Measurements from ENCODE around the gene RNASE7.
"Not testable (repeated sequence)": the region's sequence is repeated elsewhere in the genome, so short reads cannot be mapped to it uniquely, and the experiment has no call there.

RNASE7 gene

DNA sequence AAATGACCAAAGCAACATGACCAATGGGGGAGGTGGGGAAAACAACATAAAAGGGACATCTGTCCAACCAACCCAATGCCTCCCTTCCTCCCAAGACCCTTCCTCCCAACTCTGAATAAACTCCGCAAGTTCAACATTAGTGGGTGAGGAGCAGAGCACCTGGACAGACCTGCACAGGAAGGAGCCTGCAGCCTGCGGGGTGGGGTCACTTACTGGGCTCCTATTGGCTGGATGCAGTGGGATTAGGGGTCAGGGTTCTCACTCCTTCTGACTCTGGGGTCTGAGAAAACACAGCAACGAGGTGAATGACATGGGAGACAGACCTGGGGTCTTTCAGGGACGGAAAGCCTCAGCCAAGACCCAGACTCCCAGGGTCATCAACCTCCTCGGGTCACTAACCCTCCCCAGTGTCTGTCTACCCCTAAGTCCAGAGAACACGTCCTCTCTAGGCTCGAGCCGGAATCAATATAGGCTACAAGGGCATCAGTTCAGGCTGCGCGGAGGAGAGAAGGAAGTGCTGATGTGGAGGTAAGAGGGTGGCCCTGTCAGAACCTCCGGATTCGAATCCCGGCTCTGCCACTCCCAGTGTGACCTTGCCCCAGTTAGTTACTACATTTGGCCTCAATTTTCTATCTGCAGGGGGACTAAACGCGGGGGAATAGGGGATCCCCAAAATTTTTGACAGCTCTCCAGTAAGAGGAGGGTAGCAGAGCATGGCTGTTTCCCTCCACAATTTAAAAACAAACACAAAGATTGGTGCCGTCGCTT, 18.2 kb upstream of the RNASE7 start:
- no peak for DNase-seq (ENCODE audit: low spot score)

DNA sequence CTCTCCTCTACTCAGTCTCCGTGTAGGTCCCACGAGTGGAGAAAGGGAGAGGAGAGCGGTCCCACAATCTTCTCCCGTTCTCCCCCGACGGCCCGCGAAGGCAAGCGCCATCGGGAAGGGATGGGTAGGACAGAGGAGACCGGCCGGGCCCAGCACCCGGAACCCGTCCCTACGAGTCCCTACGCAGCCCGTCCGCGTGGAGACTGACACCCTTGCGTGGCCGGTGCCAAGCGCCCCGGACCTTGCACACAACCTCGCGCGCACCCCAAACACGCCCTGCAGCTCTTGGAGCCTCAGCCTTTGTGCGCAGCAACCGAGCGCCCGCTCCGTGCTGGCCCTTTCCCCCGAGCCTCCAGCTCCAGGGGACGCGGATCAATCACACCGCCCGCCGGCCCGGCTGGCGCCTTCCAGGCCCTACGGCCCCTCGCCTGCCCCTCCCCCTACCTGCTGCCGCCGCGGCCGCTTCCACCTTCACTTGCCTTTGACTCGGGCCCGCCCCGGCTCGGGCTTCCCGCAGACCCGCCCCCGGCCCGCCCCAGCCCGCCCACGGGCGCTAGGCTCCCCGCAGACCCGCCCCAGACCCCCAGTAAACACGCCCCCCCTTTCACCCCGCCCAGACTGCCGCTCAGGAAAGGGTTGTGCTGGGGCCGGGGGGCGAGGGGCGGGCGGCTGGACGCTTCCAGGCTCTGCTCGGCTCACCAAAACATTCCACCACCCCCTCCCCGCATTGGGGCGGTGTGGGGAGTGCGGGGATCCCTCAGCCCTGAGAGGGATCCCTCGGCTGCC, 17.4 kb upstream of the RNASE7 start, which contains the start of gene NDRG2:
Gene NDRG2, minus strand, starts transcription at position 477 of the 786 bp plus-strand sequence. CDS start 1,746 bp downstream, outside the sequence.
- DNase-seq (ENCODE audit: low spot score): no peak

DNA sequence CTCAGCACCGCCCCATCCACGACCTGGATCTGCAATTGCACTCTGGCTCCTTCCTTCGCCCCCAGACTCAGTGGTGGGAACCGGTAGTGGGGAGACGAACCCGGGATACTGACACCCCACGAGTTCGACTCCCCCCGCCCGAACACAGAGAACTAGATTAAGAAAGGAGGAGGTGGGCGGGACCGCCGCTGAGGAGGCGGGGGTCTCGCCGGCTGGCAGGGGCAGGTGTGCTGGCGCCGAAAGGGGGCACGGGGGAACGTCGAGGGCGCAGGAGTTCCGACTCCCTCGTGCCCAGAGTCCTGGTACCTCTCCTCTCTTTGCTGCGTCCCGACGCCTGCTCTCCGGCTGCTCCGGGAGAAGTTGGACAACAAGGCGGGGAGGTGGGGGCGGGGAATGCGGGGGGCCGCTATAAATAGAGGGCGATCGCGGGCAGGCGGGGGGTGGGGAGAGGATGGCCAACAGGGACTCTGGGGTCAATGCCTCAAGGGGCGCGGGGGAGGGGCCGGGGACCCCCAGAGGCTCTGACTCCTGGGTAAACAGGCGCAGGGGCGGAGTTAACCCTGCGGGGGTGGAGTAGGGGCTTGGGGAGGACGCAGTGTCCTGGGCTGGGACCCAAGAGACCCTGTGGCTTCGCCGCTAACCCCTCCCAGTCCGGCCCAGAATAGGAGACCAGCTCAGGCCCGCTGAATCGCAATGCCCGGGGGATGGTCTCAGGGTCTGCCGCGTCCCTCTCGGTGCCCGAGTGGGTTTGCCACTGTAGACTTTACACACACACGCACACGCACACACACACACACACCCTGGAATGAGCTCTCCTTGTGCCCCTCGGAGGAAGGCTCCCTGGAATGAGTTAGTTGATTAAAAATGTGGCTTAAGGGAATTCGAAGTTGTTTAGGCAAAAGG, 16.5 kb upstream of the RNASE7 start:
- no peak for DNase-seq (ENCODE audit: low spot score)

DNA sequence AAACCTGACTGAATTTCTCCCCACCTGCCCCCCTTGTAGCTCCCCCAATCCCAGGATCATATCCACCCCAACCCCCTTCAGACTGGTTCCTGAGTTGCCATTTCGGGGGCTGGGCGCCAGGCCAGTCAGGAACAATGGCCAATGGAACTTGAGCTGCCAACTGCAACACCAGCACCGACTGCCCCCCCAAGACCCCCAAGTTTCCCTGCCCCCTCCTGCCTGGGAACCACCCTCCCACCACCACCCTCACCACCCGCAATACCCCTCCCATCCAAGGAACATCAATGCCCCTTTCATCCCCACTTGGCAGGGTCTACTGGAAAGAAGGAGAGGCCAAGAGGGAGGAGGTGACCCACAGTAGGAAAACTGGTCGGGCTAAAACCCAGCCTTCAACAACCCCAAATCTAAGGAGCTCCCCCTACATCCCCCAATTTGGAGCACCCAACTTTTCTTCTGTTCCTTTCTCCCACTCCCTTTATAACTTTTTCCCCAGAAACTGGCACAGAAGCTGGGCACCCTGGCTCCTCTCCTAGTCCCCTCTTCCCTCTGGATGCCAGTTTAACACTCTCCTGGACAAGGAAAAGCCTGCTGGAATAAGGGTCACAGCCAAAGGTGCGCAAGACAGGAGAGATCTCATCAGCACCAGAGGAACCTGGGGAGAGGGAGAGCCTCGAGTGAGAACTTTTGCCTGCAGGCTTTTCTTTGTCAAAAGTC, 15.7 kb upstream of the RNASE7 start:
- no peak for DNase-seq (ENCODE audit: low spot score)

DNA sequence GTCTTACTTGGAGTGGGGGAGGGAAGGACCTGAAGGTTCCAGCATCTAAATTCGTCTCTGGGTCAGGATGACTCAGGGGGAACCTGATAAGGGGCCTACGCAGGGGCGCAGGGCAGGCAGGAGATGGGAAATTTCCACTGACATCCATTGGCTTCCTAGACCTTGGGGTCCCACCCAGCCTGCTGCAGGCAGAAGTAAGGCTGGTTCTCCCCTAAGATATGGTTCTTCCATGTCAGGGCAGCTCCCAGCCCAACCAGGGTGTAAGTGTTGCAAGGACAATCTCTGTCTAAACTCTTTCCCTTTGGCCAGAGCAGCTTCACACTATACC, 15.2 kb upstream of the RNASE7 start:
- DNase-seq (ENCODE audit: low spot score): no peak

DNA sequence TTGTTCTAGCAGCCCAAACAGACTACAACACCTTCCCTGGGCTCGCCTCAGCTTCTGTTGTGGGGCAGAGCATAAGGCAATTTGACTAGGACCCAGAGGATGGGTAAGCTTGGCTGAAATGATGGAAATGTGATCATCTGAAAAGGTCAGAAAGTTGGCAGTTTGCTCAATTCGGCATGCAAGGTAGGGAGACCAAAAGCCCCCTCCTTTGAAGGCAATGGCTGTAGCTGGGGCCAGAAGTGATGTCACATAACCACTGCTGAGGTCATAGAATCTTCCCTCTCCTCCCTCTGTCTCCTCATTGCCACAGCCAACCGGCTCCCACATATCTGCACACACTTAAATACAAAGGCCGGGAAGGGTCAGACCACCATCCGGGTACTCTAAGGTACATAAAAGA, 12.2 kb upstream of the RNASE7 start, which contains the start of gene TPPP2:
Gene TPPP2, plus strand, starts transcription at position 301 of the 400 bp plus-strand sequence. CDS start 365 bp downstream, outside the sequence.
- DNase-seq (ENCODE audit: low spot score): no peak

DNA sequence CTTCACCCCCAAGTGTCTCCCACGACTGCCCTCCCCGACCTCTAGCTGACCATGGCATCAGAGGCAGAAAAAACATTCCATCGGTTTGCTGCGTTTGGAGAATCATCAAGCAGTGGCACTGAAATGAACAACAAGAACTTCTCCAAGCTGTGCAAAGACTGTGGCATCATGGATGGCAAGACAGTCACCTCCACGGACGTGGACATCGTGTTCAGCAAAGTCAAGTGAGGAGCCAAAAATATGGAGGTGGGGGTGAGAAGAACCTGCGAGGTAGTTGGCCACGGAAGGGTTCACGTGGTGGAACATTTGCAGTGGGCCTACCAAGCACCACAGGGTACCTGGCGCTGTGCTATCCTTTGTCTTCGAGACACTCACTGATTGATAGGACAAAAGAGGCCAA, 11.6 kb upstream of the RNASE7 start:
- DNase-seq (ENCODE audit: low spot score): no peak

DNA sequence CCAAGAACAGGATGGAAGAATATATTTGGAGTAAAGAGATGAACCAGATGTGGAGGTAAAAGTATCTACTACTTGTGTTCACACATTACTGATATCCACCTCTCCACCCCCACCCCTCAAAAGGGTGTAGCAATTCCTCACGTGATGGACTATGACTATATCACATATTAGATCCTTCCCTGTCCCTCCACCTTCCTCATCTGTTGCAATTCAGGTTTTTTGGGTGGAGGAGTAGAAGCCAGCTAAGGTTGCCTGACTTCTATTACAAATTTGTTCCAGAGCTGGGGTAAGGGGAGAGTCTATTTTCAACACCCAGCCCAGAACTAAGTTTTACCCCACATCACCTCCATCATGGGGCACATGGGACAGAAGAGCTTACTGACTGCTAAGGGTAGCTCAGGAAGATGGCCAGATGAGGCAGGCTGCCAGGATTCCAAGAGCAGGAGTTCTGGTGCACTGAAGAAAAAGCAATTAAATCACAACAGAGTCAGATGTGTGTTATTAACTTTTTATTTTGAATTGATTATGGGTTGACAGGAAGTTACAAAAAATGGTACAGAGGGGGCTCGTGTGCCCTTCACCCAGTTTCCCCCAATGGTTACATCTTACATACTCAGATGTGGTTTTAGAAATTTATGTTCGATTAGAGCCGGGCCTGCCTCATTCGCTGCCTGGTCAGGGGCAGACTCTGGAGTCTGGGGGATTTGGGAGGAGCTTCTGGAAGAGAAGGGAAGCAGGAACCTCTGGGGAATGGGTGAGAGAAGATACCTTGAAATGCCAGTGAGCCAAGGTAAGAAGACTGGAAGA, 9.6 kb upstream of the RNASE7 start:
- no peak for DNase-seq (ENCODE audit: low spot score)

DNA sequence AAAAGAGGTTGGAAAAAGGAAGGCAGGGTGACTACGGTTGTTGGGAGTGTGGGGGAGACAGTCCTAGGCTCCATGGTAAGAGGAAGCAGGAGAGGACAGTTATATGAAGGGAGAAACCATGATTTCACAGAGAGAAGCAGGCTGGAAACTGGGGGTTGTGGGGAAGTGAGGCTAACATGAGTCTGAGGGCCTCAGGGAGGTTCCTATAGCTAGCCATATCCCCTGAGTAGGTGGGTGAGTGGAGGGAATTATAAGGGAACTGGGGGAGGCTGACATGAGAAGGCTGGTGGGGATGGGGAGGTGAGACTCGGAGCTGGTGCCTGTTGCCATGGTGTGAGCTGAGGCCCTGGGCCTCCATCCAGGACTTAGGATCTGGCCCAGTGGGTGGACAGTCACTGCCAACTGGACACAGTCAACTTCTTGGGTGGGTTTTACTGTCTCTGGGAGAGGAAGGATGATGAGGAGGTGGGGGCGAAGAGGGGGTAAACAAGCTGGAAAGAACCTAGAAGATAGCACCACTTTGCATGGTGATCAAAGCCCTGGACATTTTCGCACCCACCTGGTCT, 8.9 kb upstream of the RNASE7 start:
- DNase-seq (ENCODE audit: low spot score): no peak

DNA sequence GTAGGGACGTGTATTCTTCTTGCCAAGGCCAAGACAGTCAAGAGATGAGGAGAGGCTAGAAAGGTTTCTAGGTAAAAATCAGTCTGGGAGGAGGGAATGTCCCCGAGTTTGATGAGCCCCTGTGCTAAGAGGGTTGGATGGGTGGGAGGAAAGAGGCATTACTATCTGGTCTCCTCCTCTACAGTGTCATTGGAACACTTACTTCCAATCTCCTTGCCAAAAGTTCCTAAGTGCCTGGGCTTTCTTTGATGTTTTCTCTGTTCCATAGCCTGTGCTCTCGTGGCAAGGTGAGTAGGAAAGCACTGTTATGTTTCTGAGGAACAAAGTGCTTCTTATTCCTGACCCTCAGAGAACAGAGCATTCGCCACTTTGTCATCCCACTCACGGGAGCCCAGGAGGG, 7.5 kb upstream of the RNASE7 start, which contains the start of gene RNASE13:
Gene RNASE13, minus strand, starts transcription at position 101 of the 400 bp plus-strand sequence. CDS start 519 bp downstream, outside the sequence.
- no peak for DNase-seq (ENCODE audit: low spot score)

DNA sequence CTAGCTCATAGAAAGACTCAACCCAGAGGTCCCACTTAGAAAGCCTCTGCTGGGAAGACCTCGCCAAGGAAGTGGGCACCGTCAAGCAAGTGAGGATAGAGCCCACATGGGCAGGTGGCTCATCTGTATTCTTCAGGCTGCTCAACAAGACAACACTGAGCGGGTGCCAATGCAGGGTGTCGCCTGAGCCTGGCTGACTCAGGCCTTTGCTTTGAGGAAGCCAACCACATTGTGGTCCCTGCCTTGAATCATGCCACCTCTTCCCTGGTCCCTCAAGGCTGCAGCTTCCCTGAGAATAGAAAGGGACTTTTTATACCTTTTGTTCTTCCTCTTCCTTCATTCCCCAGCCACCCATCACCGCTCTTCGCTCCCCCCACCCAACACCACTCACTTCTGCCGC, 5.4 kb upstream of the RNASE7 start:
- DNase-seq (ENCODE audit: low spot score): no peak

DNA sequence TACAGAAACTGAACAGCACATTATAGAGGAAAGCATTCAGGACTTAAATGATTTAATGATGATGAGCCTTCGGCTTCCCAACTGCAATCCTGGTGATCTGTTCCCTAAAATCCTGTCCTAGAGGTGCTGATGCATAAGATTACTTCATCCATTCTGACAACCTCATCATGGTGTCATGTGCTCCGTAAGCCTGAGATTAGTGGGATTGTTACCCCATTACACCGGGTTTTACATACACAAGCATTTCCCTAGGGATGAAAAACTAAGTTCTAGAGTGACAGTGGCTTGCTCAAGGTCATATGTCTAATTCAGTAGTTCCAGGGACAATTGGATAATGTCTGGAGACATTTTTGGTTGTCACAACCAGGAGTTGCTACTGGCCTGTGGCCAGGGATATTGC, 5.0 kb upstream of the RNASE7 start:
- no peak for DNase-seq (ENCODE audit: low spot score)

DNA sequence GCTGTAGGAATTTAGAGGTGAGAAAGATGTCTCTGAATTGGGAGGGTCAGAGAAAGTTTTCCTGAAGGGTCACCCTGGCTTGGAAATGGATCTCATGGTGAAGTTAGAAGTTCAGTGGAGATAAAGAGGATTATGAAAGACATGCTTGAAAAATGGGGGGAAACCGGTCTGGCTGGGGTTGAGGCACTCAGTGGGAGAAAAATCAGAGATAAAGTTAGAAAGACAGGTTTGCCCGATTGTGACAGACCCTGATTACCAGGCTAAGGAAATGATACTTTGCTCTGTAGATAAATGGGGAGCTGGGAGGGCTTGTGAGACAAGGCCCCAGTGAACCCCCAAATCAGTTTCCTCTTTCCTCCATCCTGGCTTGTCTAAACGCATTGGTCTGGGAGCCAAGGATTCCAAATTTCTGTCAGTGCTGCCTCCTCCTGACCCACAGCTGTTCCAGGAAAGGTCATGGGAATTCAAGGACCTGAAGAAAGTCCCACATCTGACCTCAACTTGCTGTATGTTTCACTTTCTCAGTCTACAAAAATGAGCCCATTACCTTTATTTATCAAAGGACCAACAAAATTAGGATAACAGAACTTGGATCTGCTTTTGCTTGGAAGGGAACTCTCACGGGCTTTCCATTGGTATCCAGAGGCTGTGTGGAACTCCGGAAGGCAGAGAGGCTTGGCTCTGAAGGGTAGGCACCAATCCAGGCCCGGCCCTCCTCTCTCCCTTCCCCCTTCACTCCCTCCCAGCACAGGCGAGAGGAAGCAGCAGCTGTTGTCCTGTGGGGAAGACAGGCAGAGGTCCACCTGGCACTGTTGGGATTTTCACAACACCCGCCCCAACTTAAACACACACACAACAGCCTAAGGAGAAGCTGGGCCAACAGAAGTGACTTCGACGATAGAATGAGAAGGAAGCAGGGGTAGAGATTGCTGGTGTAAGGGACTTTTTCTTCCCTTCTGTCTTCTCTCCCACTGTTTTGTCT, 3.4 kb upstream of the RNASE7 start:
- no peak for DNase-seq (ENCODE audit: low spot score)

DNA sequence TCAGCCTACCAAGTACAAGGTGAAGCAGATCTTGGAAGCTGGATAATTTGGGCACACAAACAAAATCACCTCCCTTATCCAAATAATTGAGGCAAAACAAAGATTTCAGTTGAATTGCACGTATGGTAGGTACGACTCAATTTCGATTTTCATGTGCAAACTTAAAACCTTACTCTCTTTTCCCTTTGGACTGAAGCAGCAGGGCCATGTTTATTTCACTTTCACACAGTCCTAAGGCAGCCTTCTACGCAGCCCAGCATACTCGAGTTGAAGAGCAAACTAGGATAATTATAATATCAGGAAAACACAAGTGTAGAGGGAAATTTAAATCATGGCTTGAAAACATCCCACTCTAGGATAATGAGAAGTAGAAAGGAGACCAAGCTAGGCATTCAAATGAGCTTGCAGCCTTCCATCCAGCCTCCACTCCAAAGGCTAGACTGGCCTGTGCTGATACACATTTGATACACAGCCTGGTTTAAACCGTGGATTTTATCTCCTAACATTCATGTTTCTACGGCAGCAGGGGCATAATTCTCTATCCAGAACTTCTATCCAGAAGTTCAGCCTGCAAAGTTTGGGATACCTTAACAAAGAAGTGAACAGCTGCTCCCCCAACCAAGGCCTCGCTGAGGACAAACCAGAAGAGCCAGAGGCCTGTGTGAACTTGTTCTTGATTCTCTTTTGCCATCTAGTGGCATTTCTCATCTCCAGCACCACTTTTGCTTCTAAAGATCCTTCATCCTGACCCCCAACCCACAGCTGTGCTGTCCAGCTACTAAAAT, 2.4 kb upstream of the RNASE7 start:
- no peak for DNase-seq (ENCODE audit: low spot score)

DNA sequence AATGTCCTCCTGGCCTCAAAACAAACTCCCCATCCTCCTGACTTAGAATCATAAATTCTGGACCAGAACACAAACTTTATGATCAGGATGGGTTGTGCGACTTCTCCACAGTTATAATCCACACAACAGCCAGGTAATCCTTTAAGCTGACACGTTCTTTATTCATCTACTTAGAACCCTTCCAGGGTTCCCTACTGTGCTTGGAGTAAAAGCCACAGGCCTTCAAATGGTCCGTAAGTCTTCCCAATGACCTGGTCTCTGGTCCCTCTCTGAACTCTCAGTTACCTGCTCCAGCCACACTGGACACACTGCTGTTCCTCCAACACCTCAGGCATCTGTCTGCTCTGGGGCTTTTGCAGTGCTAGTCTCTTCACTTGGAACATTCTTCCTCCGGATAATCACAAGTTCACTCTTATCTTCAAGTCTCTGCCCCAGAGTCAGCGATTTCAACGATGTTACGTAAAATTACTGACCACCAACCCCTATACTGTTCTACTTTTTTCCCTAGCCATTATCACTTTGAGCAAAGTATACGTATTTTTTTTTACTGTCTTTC, 1.7 kb upstream of the RNASE7 start:
- no peak for DNase-seq (ENCODE audit: low spot score)

DNA sequence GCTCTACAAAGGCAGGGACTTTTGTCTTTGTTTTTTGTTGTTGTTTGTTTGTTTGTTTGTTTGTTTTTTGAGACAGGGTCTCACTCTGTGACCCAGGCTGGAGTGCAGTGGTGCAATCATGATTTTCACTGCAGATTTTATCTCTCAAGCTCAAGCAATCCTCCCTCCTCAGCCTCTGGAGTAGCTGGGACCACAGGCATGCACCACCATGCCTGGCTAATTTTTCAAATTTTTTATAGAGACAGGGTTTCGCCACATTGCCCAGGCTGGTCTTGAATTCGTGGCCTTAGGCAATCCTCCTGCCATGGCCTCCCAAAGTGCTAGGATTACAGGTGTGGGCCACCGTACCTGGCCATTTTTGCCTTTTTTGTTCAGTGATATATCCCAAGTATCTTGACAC, 1.2 kb upstream of the RNASE7 start:
- not testable (repeated sequence) for DNase-seq (ENCODE audit: low spot score)

DNA sequence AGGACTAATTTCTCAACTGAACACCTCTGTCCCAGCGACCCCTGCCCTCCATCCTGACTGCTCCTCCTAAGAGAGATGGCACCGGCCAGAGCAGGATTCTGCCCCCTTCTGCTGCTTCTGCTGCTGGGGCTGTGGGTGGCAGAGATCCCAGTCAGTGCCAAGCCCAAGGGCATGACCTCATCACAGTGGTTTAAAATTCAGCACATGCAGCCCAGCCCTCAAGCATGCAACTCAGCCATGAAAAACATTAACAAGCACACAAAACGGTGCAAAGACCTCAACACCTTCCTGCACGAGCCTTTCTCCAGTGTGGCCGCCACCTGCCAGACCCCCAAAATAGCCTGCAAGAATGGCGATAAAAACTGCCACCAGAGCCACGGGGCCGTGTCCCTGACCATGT, 756 bp downstream of the RNASE7 start:
- DNase-seq (ENCODE audit: low spot score): no peak

DNA sequence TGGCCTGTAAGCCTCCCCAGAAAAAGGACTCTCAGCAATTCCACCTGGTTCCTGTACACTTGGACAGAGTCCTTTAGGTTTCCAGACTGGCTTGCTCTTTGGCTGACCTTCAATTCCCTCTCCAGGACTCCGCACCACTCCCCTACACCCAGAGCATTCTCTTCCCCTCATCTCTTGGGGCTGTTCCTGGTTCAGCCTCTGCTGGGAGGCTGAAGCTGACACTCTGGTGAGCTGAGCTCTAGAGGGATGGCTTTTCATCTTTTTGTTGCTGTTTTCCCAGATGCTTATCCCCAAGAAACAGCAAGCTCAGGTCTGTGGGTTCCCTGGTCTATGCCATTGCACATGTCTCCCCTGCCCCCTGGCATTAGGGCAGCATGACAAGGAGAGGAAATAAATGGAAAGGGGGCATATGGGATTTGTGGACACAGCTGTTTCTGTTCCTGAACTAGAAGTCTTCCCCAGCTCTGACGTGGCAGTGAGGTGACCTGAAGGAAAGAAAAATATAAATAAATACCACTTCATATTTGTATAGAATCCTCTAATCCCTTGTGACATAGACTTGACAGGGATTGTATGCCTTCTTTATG, 1.3 kb downstream of the RNASE7 start:
- no peak for DNase-seq (ENCODE audit: low spot score)

All from hematopoietic multipotent progenitor cell treated with erythropoietin and hydrocortisone succinate and interleukin-3 and kit ligand, for 15 days (in vitro differentiated cells).